AG09309 (cell line): ENCODE measurements around the gene SERPINB1.
A peak's percentile ranks its signal among the peaks of the same experiment; 100 is the strongest.

Source experiments
- DNase-seq: peaks from one replicate; pipeline ENCODE4 v3.0.0-alpha.2; 2010; ENCODE audit warnings: low read depth
- H3K4me3 ChIP-seq: 2 replicates; pipeline ENCODE4 v1.5.1; 2011; ENCODE audit warnings: mild to moderate bottlenecking, low read depth, low read length, moderate library complexity; ENCODE audit not compliant: control insufficient read depth
- TF ChIP-seq, protein P1 (sequence below): IDR thresholded peaks from 2 replicates; pipeline ENCODE4 v1.5.1; 2011; ENCODE audit warnings: mild to moderate bottlenecking, low read depth, low read length, inconsistent platforms; ENCODE audit not compliant: insufficient read depth, control insufficient read depth; ENCODE audit errors: missing control alignments

The SERPINB1 gene

DNA sequence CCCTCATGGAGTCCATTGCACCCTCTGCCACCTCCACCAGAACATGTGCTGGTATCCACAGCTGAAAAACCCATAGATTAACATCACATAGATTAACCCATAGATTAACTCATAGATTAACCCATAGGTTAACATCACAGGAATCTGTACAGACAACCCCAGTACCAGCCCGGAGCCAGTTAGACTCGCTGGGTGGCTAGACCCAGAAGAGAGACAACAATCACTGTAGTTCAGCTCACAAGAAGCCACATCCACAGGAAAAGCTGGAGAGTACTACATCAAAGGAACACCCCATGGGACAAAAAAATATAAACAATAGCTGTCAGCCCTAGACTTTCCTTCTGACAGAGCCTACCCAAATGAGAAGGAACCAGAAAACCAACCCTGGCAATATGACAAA is 36.3 kb upstream of the SERPINB1 start:
- H3K4me3 ChIP-seq = no peak overlapping the region
- DNase-seq = no peak
- TF ChIP-seq, protein P1, sequence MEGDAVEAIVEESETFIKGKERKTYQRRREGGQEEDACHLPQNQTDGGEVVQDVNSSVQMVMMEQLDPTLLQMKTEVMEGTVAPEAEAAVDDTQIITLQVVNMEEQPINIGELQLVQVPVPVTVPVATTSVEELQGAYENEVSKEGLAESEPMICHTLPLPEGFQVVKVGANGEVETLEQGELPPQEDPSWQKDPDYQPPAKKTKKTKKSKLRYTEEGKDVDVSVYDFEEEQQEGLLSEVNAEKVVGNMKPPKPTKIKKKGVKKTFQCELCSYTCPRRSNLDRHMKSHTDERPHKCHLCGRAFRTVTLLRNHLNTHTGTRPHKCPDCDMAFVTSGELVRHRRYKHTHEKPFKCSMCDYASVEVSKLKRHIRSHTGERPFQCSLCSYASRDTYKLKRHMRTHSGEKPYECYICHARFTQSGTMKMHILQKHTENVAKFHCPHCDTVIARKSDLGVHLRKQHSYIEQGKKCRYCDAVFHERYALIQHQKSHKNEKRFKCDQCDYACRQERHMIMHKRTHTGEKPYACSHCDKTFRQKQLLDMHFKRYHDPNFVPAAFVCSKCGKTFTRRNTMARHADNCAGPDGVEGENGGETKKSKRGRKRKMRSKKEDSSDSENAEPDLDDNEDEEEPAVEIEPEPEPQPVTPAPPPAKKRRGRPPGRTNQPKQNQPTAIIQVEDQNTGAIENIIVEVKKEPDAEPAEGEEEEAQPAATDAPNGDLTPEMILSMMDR = no peak

DNA sequence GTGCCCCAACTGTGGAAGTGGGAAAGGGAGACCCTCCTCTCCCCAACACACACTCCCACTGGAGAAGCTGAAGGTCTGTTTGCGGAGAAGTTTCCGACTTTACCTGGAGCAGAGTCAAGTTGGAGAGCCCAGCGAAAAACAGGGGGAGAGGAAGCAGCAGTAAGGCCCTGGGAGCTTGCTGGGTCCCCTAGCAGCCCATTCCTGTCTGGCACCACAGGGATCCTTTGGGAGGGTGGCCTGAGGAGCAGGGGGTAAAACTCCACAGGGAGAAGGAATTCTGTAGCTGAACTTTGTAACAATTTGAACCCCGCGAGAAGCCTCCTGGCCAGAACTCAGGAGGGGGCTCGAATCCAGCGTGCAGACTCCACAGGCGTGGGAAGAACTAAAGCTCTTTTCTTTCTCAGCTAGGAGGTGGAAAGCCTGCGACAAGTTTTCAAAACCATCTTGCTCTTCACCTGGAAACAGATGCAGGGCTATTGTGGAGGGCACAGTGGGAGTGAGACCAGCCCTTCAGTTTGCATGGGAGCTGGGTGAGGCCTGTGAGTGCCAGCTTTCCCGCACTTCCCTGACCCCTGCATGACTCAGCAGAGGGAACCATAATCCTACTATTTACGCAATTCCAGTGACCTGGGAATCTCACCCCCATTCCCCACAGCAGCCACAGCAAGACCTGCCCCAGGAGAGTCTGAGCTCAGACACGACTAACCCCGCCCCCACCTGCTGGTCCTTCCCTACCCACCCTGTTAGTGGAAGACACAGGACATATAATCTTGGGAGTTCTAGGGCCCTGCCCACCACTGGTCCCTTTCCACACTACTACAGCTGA is 35.6 kb upstream of the SERPINB1 start:
- DNase-seq = peak; percentile 16
- no peak overlapping the region for H3K4me3 ChIP-seq
- TF ChIP-seq, protein P1 = no peak

DNA sequence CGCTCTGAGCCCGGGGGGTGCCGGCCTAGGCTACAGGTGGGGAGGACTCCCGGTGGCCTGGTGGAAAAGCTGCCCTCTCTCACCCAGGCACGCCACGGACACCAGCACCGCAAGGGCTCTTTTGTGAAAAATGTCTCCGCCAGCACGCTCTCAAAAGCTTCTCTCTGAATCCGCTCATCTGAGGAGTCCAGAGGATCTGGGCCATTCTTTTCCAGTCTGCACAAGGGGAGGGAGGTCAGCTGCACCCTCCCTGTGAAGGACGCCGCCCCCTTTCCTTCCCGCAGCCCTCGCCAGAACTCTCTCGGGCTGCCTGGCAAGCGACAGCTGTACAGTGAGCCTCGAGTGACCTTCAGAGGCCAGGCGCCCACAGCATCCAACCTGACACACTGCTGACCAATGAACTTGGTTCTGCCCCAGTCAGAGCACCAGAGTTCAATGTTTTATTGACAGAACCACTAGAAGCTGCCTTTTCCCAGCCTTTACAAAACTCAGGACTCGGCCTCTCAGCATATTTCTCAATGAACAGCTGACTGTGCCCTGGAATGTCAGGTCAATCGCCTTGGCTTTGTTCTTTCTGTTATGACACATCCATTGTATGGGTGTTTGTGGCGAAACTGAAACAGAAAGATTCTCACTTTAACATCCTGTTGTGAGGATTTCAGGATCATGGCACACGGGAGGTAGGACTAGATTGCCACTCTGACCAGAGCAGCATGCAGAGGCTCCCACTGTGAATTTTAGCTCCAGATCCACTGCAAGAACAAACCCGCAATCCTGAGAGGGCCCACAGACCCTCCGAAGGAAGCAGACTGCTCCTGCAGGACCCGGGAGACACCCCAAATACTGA is 34.8 kb upstream of the SERPINB1 start:
- peak overlapping the region; percentile 50; the same call in 1 of the 2 replicates for H3K4me3 ChIP-seq
- peak; percentile 74 for DNase-seq
- TF ChIP-seq, protein P1 = no peak

DNA sequence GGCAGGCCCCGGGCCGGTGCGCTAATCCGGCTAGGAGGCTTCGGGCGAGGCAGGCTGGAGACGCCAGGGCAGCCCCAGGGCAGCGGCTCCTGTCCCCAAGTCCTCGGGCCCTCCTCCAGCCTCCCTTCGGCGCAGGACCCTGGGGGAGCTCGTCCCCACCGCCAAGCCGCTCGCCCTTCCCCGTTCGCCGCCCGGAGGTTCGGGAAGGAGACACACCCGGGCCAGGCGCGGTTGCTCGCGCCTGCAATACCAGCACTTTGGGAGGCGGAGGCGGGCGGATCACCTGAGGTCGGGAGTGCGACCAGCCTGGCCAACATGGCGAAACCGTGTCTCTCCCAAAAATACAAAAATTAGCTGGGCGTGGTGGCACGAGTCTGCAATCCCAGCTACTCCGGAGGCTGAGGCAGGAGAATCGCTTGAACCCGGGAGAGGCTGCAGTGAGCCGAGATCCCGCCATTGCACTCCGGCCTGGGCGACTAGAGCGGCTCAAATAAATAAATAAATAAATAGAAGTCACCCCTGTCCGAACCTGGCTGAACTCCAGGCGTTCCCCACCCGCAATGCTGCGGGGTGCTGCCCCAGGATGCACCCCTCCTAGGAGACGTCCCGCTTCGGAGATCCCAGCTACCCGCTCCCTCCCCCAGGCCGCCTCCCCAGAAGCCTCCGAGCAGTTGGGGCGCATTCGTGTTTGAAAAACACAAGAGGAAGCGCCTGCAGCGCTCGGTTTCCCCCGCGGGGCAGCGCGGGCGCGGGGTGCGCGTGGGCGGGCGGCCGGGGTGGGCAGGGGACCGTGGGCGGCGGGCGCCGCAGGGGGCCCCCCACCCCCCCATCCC is 33.9 kb upstream of the SERPINB1 start:
- TF ChIP-seq, protein P1 = no peak
- H3K4me3 ChIP-seq = peak overlapping the region; percentile 50
- no peak for DNase-seq

DNA sequence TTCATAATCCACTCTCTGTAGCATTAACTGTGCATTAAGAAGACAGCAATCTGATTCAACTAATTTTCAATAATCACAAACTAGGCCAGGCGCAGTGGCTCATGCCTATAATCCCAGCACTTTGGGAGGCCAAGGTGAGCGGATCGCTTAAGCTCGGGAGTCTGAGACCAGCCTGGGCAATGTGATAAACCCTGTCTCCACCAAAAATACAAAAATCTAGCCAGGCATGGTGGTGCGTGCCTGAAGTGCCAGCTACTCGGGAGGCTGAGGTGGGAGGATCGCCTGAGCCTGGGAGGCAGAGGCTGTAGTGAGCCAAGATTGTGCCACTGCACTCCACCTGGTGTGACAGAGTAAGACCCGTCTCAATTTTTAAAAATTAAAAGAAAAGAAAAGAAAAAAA is 32.0 kb upstream of the SERPINB1 start:
- DNase-seq = no peak
- TF ChIP-seq, protein P1 = no peak
- H3K4me3 ChIP-seq = no peak overlapping the region
